Activated CD4-positive, alpha-beta T cell treated with anti-CD3 and anti-CD28 coated beads for 4 hours (primary cell): ENCODE data around the gene BPIFA1.

Source experiments
- DNase-seq, 2 donors: peaks; one replicate each; pipeline ENCODE4 v3.0.0-alpha.2; 2020

The BPIFA1 gene

DNA sequence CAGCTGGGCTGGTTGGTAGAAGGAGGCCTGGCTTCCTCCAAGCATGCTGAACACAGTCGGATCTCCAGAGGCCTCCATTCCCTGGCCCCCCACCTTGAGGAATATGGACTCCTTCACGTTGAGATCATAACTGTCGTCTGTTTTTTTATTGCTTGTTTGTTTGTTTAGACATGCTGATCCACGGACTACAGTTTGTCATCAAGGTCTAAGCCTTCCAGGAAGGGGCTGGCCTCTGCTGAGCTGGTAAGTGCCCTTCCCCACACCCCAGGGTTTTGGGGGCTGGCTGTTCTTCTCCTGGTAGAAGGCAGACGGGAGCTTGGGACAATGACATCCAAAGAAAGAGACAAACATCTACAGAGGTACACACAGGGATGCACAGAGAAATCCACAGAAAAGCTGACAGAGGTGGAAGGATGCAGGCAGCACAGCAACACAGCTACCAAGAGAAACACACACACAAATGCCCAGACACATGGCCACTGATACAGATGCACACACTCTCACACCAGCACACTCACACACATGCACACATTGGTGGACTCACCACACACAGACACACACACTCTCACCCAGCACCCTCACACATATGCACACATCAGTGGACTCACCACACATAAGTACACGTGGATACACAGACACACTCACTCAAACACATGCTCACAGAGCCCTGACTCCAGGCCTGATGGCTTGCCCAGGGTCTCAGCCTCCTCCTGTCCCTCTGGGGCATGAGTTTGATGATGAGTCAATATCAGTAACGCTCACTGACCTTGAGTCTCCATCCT is 6.7 kb downstream of the BPIFA1 start:
- DNase-seq: no peak

DNA sequence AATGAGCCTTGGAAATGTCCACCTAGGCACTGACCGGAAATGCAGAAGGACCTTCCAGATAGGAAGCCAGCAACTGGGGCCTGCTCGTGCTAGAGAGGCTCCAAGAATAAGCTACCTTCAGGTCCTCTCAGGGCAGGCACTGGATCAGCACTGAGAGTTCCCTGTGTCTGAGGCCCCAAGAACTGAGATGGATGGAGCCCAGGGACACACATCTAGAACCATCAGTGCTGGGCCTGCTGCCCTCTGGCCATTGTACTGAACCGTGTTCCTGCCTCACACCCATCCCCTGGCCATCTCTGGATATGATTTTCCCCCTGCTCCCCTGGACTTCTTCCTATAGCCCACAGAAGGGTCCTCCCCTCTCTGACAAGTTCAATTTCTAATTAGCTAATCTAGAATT is 10.3 kb downstream of the BPIFA1 start:
- DNase-seq: no peak

GRCh38 chr20:33249456-33249855 is 13.7 kb downstream of the BPIFA1 start:
- no peak for DNase-seq

- DNase-seq: no peak
These were observed 14.9 kb downstream of the BPIFA1 start for GRCh38 chr20:33250666-33251065.

DNA sequence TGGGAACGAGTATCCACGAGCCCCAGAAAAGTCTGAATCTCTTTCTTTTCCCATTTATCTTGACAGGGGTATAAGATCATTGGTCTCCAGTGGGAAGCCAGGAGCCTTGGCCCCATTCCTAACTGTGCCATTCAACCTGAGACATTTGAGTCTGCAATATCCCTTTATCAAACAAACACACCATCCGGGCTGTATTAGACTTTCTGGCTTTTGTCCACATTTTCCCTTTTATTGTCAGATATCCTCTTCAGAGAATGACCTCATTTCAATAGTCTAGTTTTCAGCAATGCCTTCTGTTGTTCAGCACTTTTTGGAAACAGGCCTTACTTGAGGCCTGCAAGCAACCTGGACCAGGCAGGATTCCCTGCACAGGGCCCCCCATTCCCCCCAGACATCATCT is 15.7 kb downstream of the BPIFA1 start:
- no peak for DNase-seq

- no peak for DNase-seq
These were observed 16.7 kb downstream of the BPIFA1 start for GRCh38 chr20:33252460-33252859.

- DNase-seq: no peak
These were observed 19.2 kb downstream of the BPIFA1 start for GRCh38 chr20:33255005-33255404.

- DNase-seq: no peak
These were observed 21.4 kb downstream of the BPIFA1 start for GRCh38 chr20:33257237-33257636.

GRCh38 chr20:33259371-33259770 is 23.6 kb downstream of the BPIFA1 start:
- DNase-seq: no peak

- DNase-seq: no peak
These were observed 25.7 kb downstream of the BPIFA1 start for GRCh38 chr20:33261465-33261864.

GRCh38 chr20:33262658-33263065 is 26.9 kb downstream of the BPIFA1 start:
- DNase-seq: no peak

GRCh38 chr20:33263784-33264183 is 28.0 kb downstream of the BPIFA1 start:
- DNase-seq: no peak

DNA sequence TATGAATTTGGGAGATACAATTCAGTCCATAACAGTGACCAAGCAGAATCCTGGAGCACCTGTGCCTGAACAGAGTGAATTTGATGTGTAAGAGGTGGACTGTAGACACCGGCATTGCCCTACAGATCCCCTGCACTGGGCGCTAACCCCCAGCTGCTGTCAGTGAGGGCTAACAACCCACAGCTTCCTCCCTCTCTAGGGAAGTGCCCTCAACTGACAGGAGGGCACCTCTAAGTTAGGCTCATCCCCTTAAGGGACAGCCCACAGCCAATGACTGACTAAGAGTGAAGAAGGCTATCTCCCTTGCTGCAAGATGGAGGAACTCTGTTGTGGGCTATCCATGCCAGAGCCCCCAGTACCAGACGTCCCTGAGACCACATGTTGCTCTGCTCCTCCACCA is 31.9 kb downstream of the BPIFA1 start:
- DNase-seq: no peak

DNA sequence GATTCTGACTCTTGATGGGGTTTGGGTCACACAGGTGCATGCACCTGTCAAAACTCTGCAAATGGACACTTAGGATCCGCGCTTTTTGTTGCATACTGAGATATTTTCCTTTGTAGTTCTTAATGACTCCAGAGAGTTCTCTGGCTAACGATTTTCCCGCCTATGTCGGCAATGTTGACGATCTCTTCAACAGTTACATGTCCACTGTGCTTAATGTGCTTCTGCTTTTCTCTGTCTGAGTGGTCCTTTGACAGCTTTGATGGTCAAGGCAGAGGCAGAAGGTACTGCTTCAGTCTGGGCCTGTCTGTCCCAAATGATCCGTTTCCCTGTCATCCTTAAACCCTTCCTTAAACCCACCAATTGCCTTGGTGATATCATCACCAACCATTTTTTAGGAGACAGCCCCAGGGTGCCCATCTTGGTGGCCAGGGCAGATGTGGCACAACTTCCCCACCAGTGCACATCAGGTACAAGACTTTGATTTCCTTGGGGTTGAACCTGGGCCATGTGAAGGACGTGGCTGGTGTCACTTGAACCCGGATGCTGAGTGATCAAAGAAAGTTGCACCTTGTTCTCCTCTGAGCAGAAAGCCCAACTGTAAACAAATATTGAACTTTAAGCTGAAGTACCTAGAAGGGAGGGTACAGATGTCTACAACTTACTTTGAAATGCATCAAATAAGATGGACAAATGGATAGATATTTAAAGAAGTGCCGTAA is 36.5 kb downstream of the BPIFA1 start:
- no peak for DNase-seq

GRCh38 chr20:33273117-33273851 is 37.5 kb downstream of the BPIFA1 start:
- no peak for DNase-seq

DNA sequence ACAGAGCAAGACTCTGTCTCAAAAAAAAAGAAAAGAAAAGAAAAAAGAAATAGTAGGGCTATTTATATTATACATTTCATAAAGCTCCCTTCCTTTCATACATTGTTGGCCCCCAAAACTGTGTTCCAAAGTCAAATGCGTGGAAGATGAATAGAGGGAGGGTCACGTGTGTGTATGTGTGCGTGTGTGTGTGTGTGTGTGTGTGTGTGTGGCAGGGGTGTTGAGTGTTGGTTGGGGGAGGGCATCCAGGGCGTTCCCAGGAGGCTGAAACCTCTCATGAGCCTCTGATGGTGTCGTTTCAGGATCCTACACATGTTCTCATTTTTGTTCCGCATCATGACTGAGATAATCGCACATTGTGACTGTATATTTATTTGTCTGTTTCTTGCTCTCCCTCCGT is 39.4 kb downstream of the BPIFA1 start:
- DNase-seq: no peak

GRCh38 chr20:33275871-33276270 is 40.1 kb downstream of the BPIFA1 start:
- DNase-seq: no peak

DNA sequence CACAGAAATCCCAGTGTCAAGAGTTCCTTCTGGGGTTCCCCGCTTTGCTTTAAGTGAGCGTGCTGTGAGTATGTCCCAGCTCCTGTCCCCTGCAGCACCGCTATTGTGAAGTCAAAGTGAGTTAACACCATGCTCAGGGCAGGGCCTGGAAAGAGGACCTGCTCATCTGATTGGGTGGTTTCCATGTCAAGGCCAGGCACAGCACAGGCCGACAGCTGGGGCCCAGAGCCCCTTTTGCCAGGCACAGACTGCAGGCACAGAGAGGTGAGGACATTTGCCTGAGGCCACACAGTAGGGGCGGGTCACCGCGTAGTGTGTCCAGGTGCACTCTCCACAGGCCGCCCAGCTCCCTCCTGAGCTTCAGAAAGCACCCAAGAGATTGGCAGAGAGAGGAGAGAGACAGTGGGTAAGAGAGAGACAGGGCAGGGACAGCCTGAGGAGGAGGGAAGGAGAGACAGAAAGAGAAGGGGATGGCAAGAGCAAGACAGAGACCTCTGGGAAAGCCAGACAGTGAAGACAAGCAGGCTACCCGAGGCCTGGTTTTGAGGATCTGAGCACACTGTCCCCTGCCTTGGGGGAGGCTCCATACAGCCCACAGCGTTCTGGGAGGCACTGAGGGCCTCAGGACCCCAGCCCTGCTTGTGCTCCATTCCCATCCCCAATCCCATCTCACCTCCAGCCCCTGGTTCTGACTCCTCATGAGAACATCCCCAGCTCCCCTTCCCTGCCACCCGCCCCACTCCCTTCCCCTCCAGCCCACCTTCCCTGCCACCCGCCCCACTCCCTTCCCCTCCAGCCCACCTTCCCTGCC is 40.7 kb downstream of the BPIFA1 start:
- no peak for DNase-seq

GRCh38 chr20:33277471-33278441 is 42.0 kb downstream of the BPIFA1 start:
- DNase-seq: no peak

DNA sequence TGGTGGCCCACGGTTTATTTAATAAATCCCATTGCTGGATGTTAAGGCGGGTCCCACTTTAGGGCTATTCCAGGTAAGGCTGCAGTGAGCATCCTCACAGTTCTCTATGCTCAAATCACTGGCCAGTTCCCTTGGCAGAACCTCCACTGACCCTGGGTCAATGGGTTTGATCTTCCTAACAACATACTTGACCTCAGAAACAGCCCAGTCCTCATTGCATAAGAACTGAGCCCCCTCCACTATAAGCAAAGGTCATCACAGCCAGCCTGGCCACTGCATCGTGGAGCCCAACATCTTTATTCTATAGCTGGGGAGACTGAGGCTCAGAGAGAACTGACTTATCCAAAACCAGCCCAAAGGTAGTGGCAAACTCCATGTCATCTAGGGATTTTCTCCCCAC is 42.9 kb downstream of the BPIFA1 start:
- DNase-seq: no peak

- DNase-seq: no peak
These were observed 43.6 kb downstream of the BPIFA1 start for GRCh38 chr20:33279261-33279910.
